GM21825 (cell line): Measurements from ENCODE around the gene OVCH2.
"Not testable (repeated sequence)": the region's sequence is repeated elsewhere in the genome, so short reads cannot be mapped to it uniquely, and the experiment has no call there.

Experiments used
- ATAC-seq: cut with Tn5 transposase; IDR thresholded peaks from one replicate; pipeline ENCODE4 v1.9.1; 2021; ENCODE audit warnings: mild to moderate bottlenecking, moderate library complexity; ENCODE audit not compliant: unreplicated experiment

The OVCH2 gene, protein sequence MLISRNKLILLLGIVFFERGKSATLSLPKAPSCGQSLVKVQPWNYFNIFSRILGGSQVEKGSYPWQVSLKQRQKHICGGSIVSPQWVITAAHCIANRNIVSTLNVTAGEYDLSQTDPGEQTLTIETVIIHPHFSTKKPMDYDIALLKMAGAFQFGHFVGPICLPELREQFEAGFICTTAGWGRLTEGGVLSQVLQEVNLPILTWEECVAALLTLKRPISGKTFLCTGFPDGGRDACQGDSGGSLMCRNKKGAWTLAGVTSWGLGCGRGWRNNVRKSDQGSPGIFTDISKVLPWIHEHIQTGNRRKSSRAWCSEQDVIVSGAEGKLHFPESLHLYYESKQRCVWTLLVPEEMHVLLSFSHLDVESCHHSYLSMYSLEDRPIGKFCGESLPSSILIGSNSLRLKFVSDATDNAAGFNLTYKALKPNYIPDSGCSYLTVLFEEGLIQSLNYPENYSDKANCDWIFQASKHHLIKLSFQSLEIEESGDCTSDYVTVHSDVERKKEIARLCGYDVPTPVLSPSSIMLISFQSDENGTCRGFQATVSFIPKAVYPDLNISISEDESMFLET

GRCh38 chr11:7706377-7706776 is at the start of gene OVCH2:
TSS of gene OVCH2 (minus strand) at chr11:7706477. CDS start at chr11:7706394, 83 bp downstream.
- ATAC-seq, result no peak

GRCh38 chr11:7749456-7749855 is 43.2 kb upstream of the OVCH2 start:
- ATAC-seq, result no peak

DNA sequence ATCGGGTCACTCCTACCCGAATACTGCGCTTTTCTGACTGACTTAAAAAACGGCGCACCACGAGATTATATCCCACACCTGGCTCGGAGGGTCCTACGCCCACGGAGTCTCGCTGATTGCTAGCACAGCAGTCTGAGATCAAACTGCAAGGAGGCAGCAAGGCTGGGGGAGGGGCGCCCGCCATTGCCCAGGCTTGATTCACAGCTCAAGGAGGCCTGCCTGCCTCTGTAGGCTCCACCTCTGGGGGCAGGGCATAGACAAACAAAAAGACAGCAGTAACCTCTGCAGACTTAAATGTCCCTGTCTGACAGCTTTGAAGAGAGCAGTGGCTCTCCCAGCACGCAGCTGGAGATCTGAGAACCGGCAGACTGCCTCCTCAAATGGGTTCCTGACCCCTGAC is 28.5 kb upstream of the OVCH2 start:
- ATAC-seq, result not testable (repeated sequence)

DNA sequence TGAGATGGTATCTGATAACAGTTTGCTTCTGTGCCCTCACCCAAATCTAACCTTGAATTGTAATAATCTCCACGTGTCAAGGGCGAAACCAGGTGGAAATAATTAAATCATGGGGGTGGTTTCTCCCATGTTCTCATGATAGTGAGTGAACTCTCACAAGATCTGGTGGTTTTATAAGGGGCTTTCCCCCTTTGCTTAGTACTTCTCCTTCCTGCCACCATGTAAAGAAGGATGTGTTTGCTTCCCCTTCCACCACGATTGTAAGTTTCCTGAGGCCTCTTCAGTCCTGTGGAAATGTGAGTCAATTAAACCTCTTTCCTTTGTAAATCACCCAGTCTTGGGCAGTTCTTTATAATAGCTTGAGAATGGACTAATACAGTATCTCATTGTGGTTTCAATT is 8.5 kb upstream of the OVCH2 start:
- no peak for ATAC-seq

DNA sequence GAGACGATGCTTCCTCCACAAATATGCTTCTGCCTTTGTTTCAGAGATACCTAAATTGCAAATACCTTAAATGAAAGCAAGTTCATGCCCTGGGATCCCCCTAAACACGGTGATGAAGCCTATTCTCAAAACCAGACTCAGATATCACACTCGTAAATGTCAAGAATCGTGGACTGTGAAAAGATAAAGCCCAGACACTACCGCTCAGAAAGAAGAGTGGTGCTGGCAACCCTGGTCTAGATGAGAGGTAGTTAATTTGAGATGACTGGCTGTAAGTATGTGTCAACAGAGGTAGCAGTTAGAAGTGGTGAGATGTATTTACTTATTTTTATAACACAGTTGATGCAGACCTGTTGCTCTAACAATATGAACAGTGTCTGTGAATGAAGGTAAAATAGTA is 2.5 kb downstream of the OVCH2 start:
- ATAC-seq, result no peak

- ATAC-seq, result no peak
Measured at GRCh38 chr11:7696424-7696823, 9.9 kb downstream of the OVCH2 start.

DNA sequence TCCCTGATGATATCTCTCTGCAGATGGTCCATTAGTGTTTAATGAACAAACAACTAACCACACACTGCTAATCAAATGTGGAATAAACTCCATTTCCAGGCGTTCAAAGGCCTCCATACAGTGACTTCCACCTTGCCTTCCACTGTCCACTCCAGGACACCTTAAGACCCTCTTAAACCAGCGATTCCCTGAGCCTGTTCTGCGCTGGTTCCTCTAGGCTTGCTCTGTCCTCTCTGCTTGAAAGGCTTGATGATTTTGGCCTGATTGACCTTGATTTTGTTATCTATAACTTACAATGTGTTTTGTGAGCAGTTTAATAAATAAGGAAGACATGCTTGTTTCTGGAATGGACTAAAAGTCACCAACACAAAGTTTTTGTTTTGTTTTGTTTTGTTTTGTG is 12.0 kb downstream of the OVCH2 start:
- no peak for ATAC-seq

DNA sequence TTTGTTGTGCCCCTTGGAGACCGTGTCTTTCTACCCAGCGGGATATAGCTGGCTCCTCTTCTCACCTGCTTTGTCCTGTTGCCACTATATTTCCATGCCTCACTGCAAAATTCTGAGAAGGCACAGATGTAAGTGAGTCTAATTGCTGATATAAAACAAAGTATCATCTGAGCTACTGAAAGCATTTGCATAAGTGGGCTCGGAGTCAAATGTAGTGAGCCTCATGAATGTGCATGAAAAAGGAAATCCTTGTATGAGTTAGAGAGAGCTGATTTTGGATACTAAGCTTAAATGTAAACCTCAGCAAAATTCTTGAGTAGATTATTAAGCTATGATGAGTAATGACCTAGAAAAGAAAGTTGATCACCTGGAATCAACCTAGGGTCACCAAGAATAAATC is 13.9 kb downstream of the OVCH2 start:
- no peak for ATAC-seq

- ATAC-seq, result no peak
Measured at GRCh38 chr11:7691759-7692350, 14.4 kb downstream of the OVCH2 start.

DNA sequence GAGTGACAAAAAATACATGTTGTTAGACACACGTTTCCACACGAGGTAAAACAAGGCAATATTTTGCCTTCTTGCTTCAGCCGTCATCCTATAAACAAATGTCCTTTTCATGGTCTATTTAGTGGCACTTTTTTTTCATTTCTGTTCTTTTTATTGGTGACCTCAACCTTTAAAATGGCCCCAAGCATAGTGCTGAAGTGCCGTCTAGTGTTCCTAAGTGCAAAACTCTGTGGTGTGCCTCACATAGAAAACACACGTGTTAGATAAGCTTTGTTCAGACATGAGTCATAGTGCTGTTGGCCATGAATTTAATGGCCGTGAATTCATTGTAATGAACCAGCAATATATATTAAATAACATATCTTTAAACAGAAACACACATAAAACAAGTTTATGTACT is 15.6 kb downstream of the OVCH2 start:
- ATAC-seq, result no peak

- no peak for ATAC-seq
Measured at GRCh38 chr11:7689239-7689638, 17.0 kb downstream of the OVCH2 start.

DNA sequence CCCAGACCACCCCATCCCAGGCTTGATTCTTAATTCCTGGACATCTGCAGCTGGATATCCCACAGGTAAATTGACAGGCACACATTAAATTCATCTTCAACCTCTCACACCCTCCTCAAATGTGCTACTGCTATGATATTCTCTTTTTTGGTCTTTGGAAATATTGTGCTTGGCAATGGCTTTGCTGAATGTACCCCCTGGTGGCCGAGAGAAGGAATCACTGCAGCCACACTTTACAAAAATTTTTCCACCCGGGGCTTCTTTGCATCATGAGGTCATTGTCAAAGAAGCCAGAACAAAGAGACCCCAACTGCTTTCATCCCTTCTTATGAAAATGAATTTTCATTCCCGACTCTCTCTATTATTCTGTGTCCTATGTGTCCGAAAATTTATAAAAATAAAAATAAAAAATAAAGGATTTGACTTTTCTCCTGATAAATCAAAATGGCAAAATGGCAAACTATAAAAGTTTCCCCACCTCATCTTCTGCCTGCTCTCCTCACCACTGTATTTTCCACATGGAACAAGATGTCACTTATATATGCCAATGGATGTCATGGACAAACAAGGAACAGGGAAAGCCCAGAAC is 17.9 kb downstream of the OVCH2 start:
- no peak for ATAC-seq

GRCh38 chr11:7687386-7687785 is 18.9 kb downstream of the OVCH2 start:
- no peak for ATAC-seq

GRCh38 chr11:7686761-7687160 is 19.5 kb downstream of the OVCH2 start:
- ATAC-seq, result no peak

DNA sequence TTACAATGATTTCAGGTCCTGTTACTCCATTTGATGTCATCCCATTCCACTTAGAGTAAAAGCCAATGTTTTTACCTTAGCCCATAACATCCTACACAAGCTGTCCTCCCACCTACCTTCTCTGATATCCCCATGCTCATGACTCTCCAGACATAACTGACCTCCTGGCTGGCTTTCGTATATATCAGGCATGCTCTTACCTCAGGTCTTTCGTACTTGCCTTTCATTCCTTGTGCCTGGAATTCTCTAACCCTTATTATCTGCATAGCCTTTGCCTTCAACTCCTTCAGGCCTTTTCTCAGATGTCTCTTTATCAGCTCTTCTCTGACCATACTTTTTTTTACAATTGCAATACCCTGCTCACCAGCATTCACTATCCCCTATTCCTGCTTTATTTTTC is 22.7 kb downstream of the OVCH2 start:
- ATAC-seq, result no peak

- ATAC-seq, result no peak
Measured at GRCh38 chr11:7677796-7678201, 28.5 kb downstream of the OVCH2 start.

DNA sequence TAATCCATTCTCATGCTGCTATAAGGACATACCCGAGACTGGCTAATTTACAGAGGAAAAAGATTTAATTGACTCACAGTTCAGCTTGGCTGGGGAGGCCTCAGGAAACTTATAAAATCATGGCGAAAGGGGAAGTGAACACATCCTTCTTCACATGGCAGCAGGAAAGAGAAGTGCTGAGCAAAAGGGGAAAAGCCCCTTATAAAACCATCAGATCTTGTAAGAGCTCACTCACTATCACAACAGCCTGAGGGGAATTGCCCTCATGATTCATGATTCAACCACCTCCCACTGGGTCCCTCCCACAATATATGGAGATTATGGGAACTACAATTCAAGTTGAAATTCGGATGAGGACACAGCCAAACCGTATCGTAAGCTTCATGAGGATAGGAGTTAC is 29.2 kb downstream of the OVCH2 start:
- ATAC-seq, result no peak

DNA sequence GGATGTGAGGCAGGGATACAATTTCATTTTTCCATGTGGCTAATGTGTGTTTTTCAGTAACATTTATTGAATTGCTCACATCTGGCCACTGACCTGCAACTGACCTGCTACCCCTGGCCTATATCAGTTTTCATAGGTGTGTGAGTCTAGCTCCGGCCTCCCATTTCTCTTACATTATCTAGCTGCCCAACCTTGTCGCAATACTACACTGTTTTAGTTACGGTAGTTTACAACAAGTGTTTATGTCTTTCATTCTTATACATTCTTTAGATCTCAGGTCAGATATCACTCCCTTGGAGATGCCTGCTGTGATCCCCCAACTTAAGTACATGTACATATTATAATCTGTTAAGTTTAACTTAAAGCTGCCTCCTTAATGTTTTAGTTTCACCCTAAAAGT is 30.6 kb downstream of the OVCH2 start:
- ATAC-seq, result no peak

DNA sequence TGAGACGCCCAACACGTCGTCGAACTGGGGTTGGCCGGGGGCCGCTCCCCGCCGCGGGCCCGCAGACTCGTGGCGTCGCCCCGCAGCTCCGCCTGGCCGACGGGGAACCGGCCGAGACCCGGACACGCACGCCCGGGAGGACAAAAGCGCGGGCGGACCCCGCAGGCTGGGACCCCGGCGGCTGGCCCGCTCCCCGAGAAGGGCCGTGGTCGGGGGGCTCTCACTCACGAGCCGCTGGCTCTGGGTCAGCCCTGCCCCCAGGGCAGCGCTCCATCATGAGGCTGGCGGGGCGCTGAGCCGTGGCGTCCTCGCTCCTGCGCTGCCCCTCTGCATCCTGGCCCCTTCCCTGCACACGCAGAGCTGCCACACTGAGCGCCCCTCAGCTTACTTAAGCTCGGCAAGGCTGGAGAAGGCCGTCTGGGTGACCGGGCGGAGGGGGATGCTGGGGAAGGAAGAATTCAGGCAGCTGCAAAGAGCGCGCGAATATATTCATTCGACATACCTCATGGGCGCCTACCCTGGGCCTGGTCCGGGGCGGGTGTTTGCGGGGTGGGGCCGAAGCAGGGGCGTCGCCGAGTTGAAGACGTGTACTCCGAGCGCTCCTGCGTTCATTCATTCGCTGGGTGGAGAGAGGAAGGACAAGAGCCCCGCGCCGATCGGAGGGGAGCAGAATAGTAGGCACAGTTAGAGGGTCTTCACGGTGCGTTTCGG is 32.4 kb downstream of the OVCH2 start:
- ATAC-seq, result no peak

GRCh38 chr11:7672960-7673723 is 33.1 kb downstream of the OVCH2 start, which contains the start of gene CYB5R2:
TSS of gene CYB5R2 (minus strand) at chr11:7673500. CDS start at chr11:7672825, 675 bp downstream.
- ATAC-seq, result no peak
